GM12875 (cell line): Measurements from ENCODE around the gene MEIS2.

Experiments
- H3K4me3 ChIP-seq: one replicate; pipeline ENCODE4 v1.5.1; 2011; ENCODE audit warnings: low read depth, low read length, control low read depth
- TF ChIP-seq, protein P1 (sequence below): IDR thresholded peaks from 2 replicates; pipeline ENCODE4 v1.5.1; 2011; ENCODE audit warnings: low read depth, mild to moderate bottlenecking, control low read depth, inconsistent platforms, low read length, moderate library complexity, borderline replicate concordance; ENCODE audit not compliant: insufficient read depth

Gene MEIS2

DNA sequence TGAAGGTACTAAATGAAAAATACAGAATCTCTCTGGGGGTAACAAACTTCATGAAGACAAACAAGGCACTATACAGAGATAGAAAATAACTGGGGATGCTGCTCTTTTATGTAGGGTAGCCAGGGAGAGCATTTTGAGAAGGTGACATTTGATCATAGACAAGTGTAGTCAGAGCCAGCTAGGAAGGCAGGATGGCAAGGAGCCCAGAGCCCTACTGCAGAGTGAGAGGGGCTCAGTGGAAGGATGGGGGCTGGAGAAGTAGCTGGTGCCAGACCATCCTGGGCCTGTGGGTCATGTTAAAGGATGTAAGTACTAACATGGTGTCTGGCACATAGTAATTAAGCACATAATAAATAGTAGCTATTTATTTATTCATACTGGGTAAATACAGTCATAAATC, 133.6 kb downstream of the MEIS2 start:
- no peak overlapping the region for H3K4me3 ChIP-seq
- TF ChIP-seq, protein P1, sequence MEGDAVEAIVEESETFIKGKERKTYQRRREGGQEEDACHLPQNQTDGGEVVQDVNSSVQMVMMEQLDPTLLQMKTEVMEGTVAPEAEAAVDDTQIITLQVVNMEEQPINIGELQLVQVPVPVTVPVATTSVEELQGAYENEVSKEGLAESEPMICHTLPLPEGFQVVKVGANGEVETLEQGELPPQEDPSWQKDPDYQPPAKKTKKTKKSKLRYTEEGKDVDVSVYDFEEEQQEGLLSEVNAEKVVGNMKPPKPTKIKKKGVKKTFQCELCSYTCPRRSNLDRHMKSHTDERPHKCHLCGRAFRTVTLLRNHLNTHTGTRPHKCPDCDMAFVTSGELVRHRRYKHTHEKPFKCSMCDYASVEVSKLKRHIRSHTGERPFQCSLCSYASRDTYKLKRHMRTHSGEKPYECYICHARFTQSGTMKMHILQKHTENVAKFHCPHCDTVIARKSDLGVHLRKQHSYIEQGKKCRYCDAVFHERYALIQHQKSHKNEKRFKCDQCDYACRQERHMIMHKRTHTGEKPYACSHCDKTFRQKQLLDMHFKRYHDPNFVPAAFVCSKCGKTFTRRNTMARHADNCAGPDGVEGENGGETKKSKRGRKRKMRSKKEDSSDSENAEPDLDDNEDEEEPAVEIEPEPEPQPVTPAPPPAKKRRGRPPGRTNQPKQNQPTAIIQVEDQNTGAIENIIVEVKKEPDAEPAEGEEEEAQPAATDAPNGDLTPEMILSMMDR = no peak

DNA sequence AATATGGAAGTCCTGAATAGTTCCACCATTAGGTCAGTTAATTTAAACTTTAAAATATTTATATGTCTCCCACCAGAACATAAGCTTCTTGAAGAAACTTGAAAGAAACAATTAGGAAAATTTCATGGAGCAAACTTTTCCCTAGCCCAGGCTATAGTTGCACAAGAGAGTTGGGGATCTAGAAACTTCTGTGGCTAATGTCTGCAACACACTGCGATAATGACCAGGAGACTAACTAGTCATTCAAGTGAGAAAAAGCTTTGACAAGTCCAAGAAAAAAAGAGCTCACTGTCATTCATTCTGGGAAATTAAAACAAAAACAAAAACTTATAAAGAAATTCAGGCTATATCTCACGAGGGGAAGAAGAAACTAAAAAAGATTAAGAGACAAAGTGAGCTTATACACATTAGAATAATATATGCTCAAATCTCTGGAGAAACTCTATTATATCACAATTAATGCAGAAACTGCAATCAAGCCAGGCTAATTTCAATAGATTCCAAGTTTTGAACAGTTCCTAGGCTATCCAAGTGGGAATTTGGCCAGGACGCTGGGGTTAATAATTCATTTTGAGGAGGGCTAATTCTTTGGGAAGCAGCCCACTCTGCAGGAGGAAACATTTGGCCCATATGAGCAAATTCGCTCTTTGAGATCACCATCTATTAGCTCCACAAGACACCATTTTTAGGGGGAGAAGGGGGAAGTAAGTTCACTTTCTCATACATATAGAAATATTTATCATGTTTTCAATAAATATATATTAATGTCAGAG, 134.6 kb downstream of the MEIS2 start:
- H3K4me3 ChIP-seq = no peak overlapping the region
- TF ChIP-seq, protein P1 = no peak

DNA sequence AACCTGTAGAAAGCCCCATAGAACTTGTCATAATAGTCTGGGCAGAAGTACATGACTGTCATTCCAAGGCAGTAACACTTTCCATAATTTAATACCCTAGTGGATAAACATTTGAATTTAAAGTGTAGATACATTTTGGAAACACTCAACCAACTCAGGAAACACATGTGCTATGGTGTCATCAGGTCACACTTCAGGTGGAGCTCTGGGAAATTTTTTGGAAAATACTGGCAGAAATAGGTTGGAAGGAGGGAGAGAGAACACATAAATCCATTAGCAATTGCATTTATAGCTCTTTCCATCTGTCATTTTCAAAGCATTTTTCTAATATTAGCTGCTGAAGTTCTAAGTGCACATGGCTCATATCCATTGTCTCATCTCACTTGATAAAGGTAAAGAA, 135.7 kb downstream of the MEIS2 start:
- no peak overlapping the region for H3K4me3 ChIP-seq
- TF ChIP-seq, protein P1 = no peak

DNA sequence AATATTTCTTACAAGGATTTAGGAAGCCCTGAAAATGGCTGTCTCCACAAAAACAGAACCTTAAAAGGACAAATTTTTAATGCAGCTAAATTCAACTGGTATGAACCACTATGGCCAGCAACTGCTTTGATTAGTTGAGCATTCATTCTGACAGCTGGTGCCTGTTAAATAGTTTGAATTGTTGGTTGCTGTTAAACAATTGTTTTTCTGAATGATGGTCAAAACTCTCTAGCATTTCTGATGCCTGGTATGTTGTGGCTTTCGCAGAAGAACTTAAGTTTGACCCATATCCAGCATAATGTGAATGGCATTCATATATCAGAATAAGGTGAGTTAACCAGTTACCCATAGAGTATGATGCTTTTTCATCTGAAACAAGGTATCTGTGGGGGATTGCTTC, 138.4 kb downstream of the MEIS2 start:
- TF ChIP-seq, protein P1 = no peak
- no peak overlapping the region for H3K4me3 ChIP-seq

DNA sequence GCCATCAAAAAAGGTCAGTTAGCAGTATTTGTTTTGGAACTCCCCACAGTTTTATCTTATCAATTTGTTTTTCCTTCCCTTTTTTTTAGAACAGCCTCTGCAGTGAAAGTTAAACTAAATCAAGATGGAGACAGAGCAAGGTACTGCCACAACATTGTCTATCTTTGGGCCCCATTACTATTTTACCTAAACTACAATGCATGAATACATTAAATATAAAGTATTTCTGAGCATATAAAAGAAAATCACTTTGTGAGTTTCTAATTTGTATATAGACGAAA, 139.5 kb downstream of the MEIS2 start:
- TF ChIP-seq, protein P1 = no peak

DNA sequence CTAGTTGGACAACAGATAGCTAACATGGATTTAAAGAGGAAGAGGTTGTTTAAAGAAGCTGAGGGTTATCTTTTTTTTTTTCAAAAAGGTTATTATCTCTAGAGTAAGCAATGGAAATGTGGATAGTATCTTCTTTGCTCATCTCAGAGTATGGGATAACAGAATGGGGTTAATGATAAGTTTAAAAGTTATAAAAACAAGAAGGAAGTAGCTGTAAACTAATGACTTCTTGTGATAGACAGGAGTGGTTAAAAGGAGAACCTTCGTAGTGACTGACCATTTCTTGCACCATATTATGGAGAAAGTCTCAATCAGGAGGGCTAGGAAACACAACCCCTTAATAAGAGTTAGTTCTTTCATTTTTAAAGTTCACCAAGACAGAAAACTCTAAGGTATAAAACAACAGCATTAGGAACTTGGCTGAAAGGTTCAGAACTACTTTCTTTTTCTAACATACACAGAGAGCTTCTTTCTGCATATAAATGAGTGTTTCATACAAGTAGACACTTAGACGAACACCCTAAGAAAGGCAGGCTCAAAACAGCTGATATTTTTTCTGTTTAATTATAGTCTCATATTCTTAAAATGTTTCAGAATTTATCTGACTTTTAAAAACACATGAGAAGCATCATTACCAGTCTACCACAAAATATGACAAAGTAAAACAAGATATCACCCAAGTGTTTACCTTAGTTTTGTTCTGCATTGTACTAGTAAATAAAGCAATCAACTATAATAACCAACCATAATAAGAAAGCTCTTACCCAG, 140.0 kb downstream of the MEIS2 start:
- no peak overlapping the region for H3K4me3 ChIP-seq
- TF ChIP-seq, protein P1 = no peak

More for the DNA sequence above, 139.5 kb downstream of the MEIS2 start:
- H3K4me3 ChIP-seq = no peak overlapping the region

DNA sequence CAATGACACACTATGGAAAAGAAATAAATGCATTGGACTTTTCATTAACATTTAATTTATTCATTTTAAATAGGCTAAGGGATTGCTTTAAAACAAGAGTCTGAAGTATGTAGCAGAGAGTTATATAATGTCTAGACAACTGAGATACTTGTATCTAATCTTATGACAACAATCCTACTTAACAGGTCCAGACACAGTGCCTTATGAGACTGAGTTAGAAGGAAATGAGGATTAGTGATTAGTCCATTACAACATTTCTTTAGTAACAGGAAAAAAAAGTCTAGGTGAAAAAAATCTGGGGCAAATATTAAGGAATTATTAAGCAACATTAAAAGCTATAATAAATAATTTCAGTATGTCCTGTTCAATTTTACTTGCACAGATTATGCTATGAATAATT, 140.6 kb downstream of the MEIS2 start:
- no peak overlapping the region for H3K4me3 ChIP-seq
- TF ChIP-seq, protein P1 = no peak
